ENCODE measurements around the gene SPATA19. TPM values are rescaled to one million over a fixed set of nuclear protein-coding genes. Genes with fewer than 3 reads are reported as not detected.

The SPATA19 gene
- total and polyA plus RNA-seq, 2 of the 4 experiments (the other 2 are of a cell fraction), result not detected

DNA sequence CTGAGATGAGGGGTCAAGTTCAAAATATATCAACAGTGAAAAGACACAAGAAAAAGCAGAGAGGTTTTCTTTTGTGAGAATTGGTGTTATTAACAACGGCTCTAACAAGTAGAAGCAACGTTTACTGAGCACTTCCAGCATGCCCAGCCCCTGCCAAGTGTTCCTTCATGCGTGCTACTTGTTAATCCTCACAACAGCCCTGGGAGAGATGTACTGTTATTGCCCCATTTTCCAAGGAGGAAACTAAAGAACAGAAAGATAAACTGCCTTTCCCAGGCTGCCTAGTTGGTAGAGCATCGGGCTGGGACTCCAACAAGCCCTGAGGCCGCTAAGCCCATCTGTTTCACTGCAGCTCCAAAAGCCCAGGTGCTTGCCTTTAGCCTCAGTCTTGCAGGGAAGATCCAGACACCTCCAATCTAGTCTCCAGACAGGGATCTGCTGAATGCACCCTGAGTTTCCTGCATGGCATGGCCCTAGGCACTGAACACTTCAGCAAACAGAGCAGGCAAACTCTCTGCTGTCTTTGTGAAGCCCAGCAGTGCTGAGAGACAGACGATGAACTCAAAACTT lies 25.5 kb downstream of the SPATA19 start:
- Histone ChIP-seq H2AK5ac (ENCODE audit: low read depth, low read length) (no peak overlapping the region), H3K9me1 (ENCODE audit: insufficient read depth, low read length) (no peaks in the 10 kb centered on the region), H2BK5ac (ENCODE audit: low read depth, low read length, poor library complexity, severe bottlenecking) (no peak overlapping the region), H3K56ac (ENCODE audit: extremely low read depth, insufficient read depth, low read length) (no peak overlapping the region), H3K4me1 (ENCODE audit: control insufficient read depth, insufficient read depth, low read length) (no peaks in the 10 kb centered on the region), H2BK15ac (ENCODE audit: low read depth, low read length) (no peak overlapping the region), H3K27me3 (ENCODE audit: control insufficient read depth, insufficient read depth, low read length) (no peaks in the 10 kb centered on the region), H3K9ac (ENCODE audit: low read depth, low read length) (no peak overlapping the region), H2BK20ac (ENCODE audit: low read depth, low read length) (no peak overlapping the region), H3K79me1 (ENCODE audit: low read depth in 1 of 2, low read length in 2 of 2) (no peaks in the 10 kb centered on the region), H4K5ac (ENCODE audit: low read depth, low read length) (no peak overlapping the region), H3K4me2 (ENCODE audit: low read depth, low read length) (no peak overlapping the region), H2BK120ac (ENCODE audit: low read depth, low read length) (no peak overlapping the region), H3K27ac (ENCODE audit: insufficient read depth, low read length) (no peak overlapping the region), H3K4ac (ENCODE audit: low read depth, low read length) (no peak overlapping the region), H3K36me3 (ENCODE audit: control insufficient read depth, insufficient read depth, low read length) (no peaks in the 10 kb centered on the region), H3K14ac (replicated peaks; ENCODE audit: low read depth, low read length) (no peak overlapping the region), H3K4me3 (ENCODE audit: insufficient read depth, low read depth, low read length) (no peak overlapping the region), H4K8ac (ENCODE audit: low read depth in 2 of 2, low read length in 2 of 2) (no peak overlapping the region), H2AK9ac (replicated peaks; ENCODE audit: low read depth, low read length, poor library complexity) (no peak overlapping the region), H4K20me1 (ENCODE audit: insufficient read depth, low read length) (no peaks in the 10 kb centered on the region), H4K91ac (ENCODE audit: insufficient read depth, low read depth, low read length) (no peak overlapping the region), H3K23ac (ENCODE audit: low read depth, low read length) (no peak overlapping the region), H3K18ac (ENCODE audit: low read depth, low read length) (no peak overlapping the region), H3K9me3 (ENCODE audit: control insufficient read depth, insufficient read depth, low read length) (peaks cover 65% of the 10 kb centered on the region), H2AFZ (replicated peaks; ENCODE audit: low read length, poor library complexity) (no peak overlapping the region)
- DNase-seq (no peak), ATAC-seq (ENCODE audit: low read depth) (no peak)
- in situ Hi-C loops (cut with MboI; ENCODE audit: low sequenced_read_pairs), result no loop called here
- WGBS, 2 experiments (ENCODE audit: extremely low coverage in 2 of 2, insufficient read length in 1 of 2), result 29% methylated on average over 1 of the region's 6 CpGs; no CpG with 5 or more reads in 1 of the 2 experiments
- dilution Hi-C loops (cut with HindIII; ENCODE audit: low sequenced_read_pairs, unreplicated experiment), result no loop called here
- intact Hi-C loops (cut with micrococcal nuclease), result no loop called here
- CTCF ChIA-PET, result no interaction called here
- no TSS peak for BruUV-seq (replicated peaks)
- POLR2A ChIA-PET (ENCODE audit: unreplicated experiment), result no interaction called here
- no peak for TF ChIP-seq POLR2A (IDR thresholded peaks at IDR 0.05; ENCODE audit: low read depth, low read length)
- TF ChIP-seq MXI1 (IDR thresholded peaks at IDR 0.05; ENCODE audit: borderline replicate concordance, low read depth, low read length), result no peak
- no peak for TF ChIP-seq RCOR1 (IDR thresholded peaks at IDR 0.05; ENCODE audit: insufficient replicate concordance, low read length)
- TF ChIP-seq RAD21 (IDR thresholded peaks at IDR 0.05; ENCODE audit: low read length), result no peak
- TF ChIP-seq MAFK (IDR thresholded peaks at IDR 0.05; ENCODE audit: low read depth, low read length), result no peak
- no peak for TF ChIP-seq BHLHE40 (IDR thresholded peaks at IDR 0.05; ENCODE audit: low read depth, low read length)
- no peak for TF ChIP-seq SMC3 (IDR thresholded peaks at IDR 0.05; ENCODE audit: low read depth, low read length)
- no peak for TF ChIP-seq CEBPB (IDR thresholded peaks at IDR 0.05; ENCODE audit: low read depth, low read length)
- no peak for TF ChIP-seq CHD1 (IDR thresholded peaks at IDR 0.05; ENCODE audit: low read depth, low read length)
- TF ChIP-seq ELK1 (IDR thresholded peaks at IDR 0.05; ENCODE audit: borderline replicate concordance, low read depth, low read length), result no peak
- no peak for TF ChIP-seq FOS (IDR thresholded peaks at IDR 0.05; ENCODE audit: low read depth, low read length)
- TF ChIP-seq RFX5 (IDR thresholded peaks at IDR 0.05; ENCODE audit: low read depth, low read length), result no peak
